Measurements from ENCODE around the gene DNAH7. TPM values are rescaled to one million over a fixed set of nuclear protein-coding genes. Genes with fewer than 3 reads are reported as not detected.

The DNAH7 gene
- total and polyA plus RNA-seq, 9 of the 15 experiments (the other 6 are each of a cell fraction or from before 2014, with no cell fraction given): 0.03 to 0.42 (median 0.18) TPM

GRCh38 chr2:195899226-195899625 lies 169.4 kb downstream of the DNAH7 start:
- H4K20me1 ChIP-seq (replicated peaks; ENCODE audit: control insufficient read depth, insufficient read depth, low read length): no peaks in the 10 kb centered on the region
- H3K9me1 ChIP-seq (ENCODE audit: control insufficient read depth, insufficient read depth, low read length): no peaks in the 10 kb centered on the region
- no peaks in the 10 kb centered on the region; a peak in 1 of 5 replicates for H3K27me3 ChIP-seq (ENCODE audit: control insufficient read depth in 2 of 2, insufficient read depth in 2 of 2, low read length in 2 of 2)
- no peak for FAIRE-seq
- H3K27ac ChIP-seq (ENCODE audit: extremely low read depth, low read depth, low read length): no peak overlapping the region
- DNase-seq (ENCODE audit: extremely low read depth in 1 of 4, low spot score in 3 of 4): no peak
- no peaks in the 10 kb centered on the region for H3K4me1 ChIP-seq (replicated peaks in 1 of 2; ENCODE audit: control insufficient read depth in 2 of 2, insufficient read depth in 2 of 2, low read length in 2 of 2)
- H3K4me3 ChIP-seq: no peak overlapping the region
- TF ChIP-seq EWSR1 (IDR thresholded peaks at IDR 0.05; ENCODE audit: borderline replicate concordance, low read depth, partially characterized antibody) (no peak), ZC3H11A (IDR thresholded peaks at IDR 0.05; ENCODE audit: low read depth, low read length) (no peak), RBM34 (IDR thresholded peaks at IDR 0.05; ENCODE audit: borderline replicate concordance, insufficient read depth, low read length) (no peak), ZNF24 (IDR thresholded peaks at IDR 0.05) (no peak), TCF7L2 (IDR thresholded peaks at IDR 0.05; ENCODE audit: low read depth, low read length) (no peak), HNRNPUL1 (IDR thresholded peaks at IDR 0.05; ENCODE audit: low read length) (no peak), ZNF717 (CRISPR knock-in tag; IDR thresholded peaks at IDR 0.05) (no peak), TEAD1 (CRISPR knock-in tag; IDR thresholded peaks at IDR 0.05) (no peak), CBFB (CRISPR knock-in tag; IDR thresholded peaks at IDR 0.05) (no peak), POU5F1 (IDR thresholded peaks at IDR 0.05; ENCODE audit: borderline replicate concordance, low read depth, low read length, partially characterized antibody) (no peak), CREB3L1 (IDR thresholded peaks at IDR 0.05; ENCODE audit: borderline replicate concordance, low read depth) (no peak), MLLT1 (IDR thresholded peaks at IDR 0.05) (no peak), MYBL2 (IDR thresholded peaks at IDR 0.05; ENCODE audit: low read depth) (no peak), MYBL2 (CRISPR knock-in tag; IDR thresholded peaks at IDR 0.05; ENCODE audit: borderline replicate concordance) (no peak), POLR3A (IDR thresholded peaks at IDR 0.05; ENCODE audit: borderline replicate concordance, extremely low read depth, insufficient read depth, insufficient read length) (no peak), SREBF2 (CRISPR knock-in tag; IDR thresholded peaks at IDR 0.05) (no peak), THRB (CRISPR knock-in tag; conservative IDR thresholded peaks at IDR 0.05) (no peak)
- no peak overlapping the region for H3K9ac ChIP-seq (ENCODE audit: insufficient read depth in 1 of 2, low read depth in 2 of 2, low read length in 2 of 2)
- H3K4me2 ChIP-seq (ENCODE audit: insufficient read depth, low read length): no peak overlapping the region
- BruUV-seq (replicated peaks): no TSS peak
- in situ Hi-C loops (cut with MboI) (no loop called here), intact Hi-C loops (cut with micrococcal nuclease) (no loop called here)
- no peak overlapping the region for H2AFZ ChIP-seq (ENCODE audit: low read depth, low read length)
- H3K79me2 ChIP-seq (ENCODE audit: control insufficient read depth, insufficient read depth, low read length): no peaks in the 10 kb centered on the region
- ChIA-PET CTCF (ENCODE audit: low intra/inter-chr PET ratio) (no interaction called here), POLR2A (no interaction called here)
- H3K9me3 ChIP-seq (replicated peaks; ENCODE audit: control insufficient read depth, insufficient read depth, low read depth, low read length): no peaks in the 10 kb centered on the region
- ATAC-seq: no peak
- no peaks in the 10 kb centered on the region for H3K36me3 ChIP-seq (ENCODE audit: control insufficient read depth, insufficient read depth, low read length)

Measured in K562 (cell line).